OCI-LY7 (cell line): ENCODE measurements around the gene DUOX1.

Experiments
- EZH2phosphoT487 ChIP-seq: fragments of 200-600 bp; sonication (generic); IDR thresholded peaks from 2 replicates; pipeline ENCODE4 v1.6.1; 2018; ENCODE audit warnings: low read depth, borderline replicate concordance, mild to moderate bottlenecking, mixed run types, antibody characterized with exemption, low read length, moderate library complexity, mixed read lengths
- TF ChIP-seq, protein P1 (sequence below): fragments of 200-600 bp; sonication (generic); conservative IDR thresholded peaks from 2 replicates; pipeline ENCODE4 v1.5.1; 2014; ENCODE audit warnings: mild to moderate bottlenecking, antibody characterized with exemption, low read length, moderate library complexity, mixed read lengths

DNA sequence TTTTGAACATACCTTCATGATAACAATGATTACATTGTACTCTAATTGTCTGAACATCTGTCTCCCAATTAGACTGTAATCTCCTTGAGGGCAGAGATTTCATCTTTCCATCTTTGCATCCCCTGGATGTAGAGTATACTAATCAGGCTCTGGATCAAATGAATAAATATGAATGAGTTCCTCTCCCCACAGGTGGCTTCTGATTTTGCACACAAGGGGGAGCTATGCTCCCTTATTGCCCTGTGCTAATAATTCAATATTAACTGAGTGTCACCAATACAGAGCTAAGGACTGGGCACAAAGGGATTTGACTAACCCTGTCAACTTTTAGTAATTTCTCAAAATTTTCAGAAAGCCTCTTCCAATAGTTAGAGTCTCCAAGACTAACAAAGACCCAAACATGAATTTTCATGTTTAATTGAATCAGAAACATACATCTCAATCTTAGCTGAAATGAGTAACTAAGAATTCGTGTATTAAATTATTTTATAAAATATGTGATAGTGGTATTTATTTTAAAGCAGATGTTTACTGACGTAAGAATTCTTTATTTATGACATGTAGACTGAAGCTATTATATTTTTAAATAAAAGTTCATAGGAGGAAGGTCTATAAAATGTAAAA, 3.1 kb upstream of the DUOX1 start:
- TF ChIP-seq, protein P1, sequence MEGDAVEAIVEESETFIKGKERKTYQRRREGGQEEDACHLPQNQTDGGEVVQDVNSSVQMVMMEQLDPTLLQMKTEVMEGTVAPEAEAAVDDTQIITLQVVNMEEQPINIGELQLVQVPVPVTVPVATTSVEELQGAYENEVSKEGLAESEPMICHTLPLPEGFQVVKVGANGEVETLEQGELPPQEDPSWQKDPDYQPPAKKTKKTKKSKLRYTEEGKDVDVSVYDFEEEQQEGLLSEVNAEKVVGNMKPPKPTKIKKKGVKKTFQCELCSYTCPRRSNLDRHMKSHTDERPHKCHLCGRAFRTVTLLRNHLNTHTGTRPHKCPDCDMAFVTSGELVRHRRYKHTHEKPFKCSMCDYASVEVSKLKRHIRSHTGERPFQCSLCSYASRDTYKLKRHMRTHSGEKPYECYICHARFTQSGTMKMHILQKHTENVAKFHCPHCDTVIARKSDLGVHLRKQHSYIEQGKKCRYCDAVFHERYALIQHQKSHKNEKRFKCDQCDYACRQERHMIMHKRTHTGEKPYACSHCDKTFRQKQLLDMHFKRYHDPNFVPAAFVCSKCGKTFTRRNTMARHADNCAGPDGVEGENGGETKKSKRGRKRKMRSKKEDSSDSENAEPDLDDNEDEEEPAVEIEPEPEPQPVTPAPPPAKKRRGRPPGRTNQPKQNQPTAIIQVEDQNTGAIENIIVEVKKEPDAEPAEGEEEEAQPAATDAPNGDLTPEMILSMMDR, result peak; percentile 95
- no peak for TF ChIP-seq EZH2phosphoT487
